ENCODE data around the gene PBXIP1.
"Not testable (repeated sequence)": the region's sequence is repeated elsewhere in the genome, so short reads cannot be mapped to it uniquely, and the experiment has no call there.

The PBXIP1 gene

DNA sequence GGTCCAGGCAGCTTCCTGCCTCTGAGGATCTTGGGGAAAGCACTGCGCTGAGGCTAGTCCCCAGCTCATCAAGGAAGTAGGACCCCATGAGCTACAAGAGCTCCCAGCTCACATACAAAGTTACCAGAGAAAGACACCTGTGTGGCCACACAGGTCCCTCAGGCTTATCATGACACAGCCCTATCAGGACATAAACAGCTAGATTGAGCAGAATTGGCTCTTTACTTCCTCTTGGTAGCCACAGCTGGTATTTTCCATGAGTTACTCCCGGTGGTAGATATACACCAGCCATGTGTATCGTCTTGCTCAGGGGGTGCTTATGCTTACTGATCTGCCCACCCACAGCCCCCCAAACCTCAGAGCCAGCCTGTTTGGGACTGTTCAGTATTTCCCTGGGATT lies 38.7 kb upstream of the PBXIP1 start:
- DNase-seq (ENCODE audit: insufficient read length, low spot score) (no peak), FAIRE-seq (no peak)

DNA sequence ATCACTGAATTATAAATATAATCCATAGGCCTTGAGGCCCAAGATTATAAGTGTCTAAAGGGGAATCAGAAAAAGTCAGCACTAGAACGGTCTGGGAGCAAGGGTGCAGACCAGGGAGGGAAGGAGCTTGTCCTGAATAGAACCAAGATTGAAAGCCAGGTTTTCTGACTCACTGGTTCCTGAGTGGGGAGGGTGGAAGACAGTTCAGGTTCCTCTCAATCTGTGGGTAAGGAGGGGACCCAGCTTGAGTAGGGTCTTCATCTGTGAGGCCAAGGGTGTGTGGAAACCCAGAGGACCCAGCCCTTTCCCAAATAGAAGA lies 38.3 kb upstream of the PBXIP1 start:
- no peak for DNase-seq (ENCODE audit: insufficient read length, low spot score)
- FAIRE-seq, result no peak

- DNase-seq (ENCODE audit: insufficient read length, low spot score) (no peak), FAIRE-seq (no peak)
These were observed 37.8 kb upstream of the PBXIP1 start, which contains the start of gene LENEP for GRCh38 chr1:154993572-154994268. LENEP (plus strand) TSS chr1:154993586; CDS start chr1:154993608, 22 bp downstream.

DNA sequence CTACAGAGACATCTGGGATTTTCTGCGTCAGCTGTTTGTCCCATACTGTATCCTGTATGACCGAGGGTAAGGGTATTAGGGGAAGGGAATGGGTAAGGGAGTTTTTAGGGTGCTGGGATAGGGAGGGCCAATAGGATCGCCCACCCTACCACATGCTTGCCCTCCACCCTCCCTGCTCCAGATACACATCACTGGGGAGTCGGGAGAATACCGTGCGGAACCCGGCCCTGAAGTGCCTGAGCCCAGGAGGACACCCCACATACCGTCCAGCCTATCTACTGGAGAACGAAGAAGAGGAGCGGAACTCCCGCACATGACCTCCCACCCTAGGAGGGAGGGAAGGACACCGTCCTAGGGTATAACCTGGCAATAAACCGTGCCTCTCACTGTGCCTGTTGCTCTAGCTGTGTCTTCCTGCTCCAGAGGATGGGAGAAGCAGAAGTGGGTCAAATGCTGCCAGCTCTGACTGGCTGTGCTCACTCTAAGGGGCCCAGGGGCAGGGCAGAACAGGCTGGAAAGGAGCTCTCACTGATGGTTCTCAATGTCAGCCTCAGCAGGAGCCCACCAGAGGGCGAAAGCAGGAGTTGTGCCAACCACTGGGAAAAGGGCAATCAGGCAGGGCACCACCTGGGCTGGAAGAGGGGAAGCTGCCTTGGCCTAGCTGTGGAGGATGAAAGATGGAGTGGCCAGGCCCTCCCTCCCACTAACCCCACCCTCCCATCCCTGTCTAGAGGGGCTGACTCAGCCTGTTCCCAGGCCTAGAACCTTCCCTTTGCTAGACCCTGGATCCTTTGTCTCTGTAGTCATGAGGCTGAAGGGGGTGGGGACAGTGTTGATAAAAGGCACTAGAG lies 37.0 kb upstream of the PBXIP1 start:
- FAIRE-seq (no peak), DNase-seq (ENCODE audit: insufficient read length, low spot score) (no peak)

GRCh38 chr1:154990276-154990675 lies 34.4 kb upstream of the PBXIP1 start:
- FAIRE-seq, result no peak
- no peak for DNase-seq (ENCODE audit: insufficient read length, low spot score)

DNA sequence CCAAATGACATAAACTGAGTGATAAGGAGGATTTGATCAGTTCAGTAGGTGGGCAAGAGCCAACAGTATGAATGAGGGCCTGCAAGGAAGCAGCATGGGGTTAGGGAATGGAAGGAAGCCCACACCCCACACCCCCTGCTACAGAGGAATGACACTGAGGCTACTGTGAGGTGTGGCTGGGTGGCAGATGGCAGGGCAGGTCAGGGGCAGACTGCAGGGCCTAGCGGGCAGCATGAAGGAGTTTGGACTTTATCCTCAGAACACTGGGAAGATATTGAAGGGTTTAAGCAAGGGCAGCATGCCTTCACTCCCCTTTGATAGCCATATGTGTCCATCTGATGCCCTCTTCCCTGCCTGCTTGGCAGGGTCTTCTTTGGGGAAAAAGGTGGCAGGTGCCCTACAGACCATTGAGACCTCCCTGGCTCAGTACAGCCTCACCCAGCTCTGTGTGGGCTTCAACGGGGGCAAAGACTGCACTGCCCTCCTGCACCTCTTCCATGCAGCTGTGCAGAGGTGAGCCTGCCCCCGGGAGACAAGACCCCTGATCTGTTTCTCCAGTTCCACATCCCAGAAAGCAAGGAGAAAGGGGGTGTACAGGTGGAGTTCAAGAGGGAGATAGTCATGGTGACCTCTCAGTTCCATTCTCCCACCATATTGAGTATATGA lies 33.4 kb upstream of the PBXIP1 start:
- FAIRE-seq (no peak), DNase-seq (ENCODE audit: insufficient read length, low spot score) (no peak)

DNA sequence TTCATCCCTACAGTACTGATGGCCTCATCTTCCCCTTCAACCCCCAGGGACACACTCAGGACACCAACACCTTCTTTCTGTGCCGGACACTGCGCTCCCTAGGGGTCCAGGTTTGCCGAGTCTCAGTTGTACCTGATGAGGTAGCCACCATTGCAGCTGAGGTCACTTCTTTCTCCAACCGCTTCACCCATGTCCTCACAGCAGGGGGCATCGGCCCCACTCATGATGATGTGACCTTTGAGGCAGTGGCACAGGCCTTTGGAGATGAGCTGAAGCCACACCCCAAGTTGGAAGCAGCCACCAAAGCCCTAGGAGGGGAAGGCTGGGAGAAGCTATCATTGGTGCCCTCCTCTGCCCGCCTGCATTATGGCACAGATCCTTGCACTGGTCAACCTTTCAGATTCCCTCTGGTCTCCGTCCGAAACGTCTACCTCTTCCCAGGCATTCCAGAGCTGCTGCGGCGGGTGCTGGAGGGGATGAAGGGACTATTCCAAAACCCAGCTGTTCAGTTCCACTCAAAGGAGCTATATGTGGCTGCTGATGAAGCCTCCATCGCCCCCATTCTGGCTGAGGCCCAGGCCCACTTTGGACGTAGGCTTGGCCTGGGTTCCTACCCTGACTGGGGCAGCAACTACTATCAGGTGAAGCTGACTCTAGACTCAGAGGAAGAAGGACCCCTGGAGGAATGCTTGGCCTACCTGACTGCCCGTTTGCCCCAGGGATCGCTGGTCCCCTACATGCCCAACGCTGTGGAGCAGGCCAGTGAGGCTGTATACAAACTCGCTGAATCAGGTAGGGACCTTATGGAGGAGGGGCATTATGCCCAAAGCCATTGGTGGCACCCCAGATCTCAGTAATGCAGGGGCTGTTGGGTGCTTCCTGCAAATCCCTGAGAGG lies 32.4 kb upstream of the PBXIP1 start:
- DNase-seq (ENCODE audit: insufficient read length, low spot score) (no peak), FAIRE-seq (no peak)

- FAIRE-seq, result no peak
- no peak for DNase-seq (ENCODE audit: insufficient read length, low spot score)
These were observed 31.4 kb upstream of the PBXIP1 start for GRCh38 chr1:154987326-154987725.

DNA sequence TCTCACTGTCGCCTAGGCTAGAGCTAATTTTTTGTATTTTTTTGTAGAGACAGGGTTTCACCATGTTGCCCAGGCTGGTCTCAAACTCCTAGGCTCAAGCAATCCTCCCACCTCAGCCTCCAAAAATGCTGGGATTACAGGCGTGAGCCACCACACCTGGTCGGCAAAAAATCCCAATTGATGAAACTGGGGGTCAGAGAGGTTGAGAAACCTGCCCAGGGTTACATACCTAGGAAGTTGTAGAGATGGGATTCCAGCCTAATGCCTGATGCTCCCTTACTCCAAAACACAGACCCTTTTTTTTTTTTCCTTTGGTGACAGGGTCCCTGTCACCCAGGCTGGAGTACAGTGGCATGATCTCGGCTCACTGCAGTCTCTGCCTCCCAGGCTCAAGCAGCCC lies 30.8 kb upstream of the PBXIP1 start:
- FAIRE-seq; DNase-seq (ENCODE audit: insufficient read length, low spot score): not testable (repeated sequence)

DNA sequence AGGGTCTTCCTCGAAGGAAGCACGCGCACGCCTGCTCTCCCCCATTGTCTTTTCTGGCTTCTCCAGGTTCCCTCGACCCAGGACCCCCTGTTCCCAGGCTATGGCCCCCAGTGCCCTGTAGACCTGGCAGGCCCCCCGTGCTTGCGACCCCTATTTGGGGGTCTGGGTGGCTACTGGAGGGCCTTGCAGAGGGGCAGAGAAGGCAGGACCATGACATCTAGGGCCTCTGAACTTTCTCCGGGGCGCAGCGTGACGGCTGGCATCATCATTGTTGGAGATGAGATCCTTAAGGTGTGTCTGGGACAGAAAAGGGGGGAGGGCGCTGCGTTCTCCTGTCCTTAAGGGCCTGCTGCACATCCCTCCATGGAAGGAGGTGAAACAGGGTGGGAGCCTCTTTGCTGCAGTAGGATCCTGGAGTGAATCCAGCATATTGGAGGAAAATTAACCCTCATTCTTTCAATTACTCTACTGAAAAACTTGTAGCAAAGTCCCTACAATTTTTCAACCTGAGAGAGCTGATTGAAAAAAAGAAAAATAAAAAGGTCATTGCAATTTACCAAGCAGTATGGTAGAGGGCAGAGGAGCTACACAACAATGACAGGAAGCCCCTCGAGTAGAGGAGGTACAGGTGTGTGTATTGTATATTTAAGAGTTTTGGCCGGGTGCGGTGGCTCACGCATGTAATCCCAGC lies 28.0 kb upstream of the PBXIP1 start:
- FAIRE-seq (no peak), DNase-seq (ENCODE audit: insufficient read length, low spot score) (no peak)

DNA sequence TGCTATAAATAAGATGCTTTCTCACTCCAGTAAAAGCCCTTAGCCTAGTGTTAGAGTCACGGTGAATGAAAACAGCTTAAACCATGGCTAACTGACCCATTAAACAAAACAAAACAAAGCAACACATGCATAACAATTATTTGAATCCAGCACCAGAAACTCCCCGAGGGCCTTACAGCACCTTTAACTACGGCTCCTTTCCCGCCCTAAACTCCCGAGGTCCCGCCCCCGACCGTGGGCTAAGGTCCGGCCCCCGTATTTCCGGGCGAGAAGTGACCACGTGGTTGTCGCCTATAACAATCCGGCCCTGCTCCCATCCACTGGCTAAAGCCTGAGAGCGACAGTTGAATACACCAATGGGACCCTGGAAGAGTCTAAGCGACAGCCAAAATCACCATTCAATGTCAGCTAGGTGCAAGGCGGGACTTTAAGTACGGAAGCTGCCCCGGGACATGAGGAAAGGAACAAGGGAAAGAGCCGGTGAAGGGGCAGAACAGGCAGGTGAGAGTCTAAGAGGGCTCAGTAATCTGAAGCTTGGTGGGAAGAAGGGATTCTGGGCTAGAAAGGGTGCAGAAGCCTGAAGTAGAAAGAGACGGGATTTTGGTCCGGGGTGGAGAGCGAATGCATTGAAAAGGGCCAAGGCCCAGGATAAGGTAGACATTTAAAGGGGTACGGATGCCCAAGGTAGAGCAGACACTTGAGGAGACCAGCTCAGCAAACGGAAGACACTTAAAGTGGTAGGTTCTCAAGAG lies 27.2 kb upstream of the PBXIP1 start, which contains the start of gene FLAD1:
Gene FLAD1 (plus strand): TSS at position 448 of the 752 bp plus-strand sequence. CDS start 351 bp downstream, outside the sequence.
- FAIRE-seq, result peak; percentile 98

GRCh38 chr1:154982341-154982740 lies 26.4 kb upstream of the PBXIP1 start:
- FAIRE-seq, result no peak
- DNase-seq (ENCODE audit: insufficient read length, low spot score), result no peak

More for the DNA sequence above, 27.2 kb upstream of the PBXIP1 start, which contains the start of gene FLAD1:
- peak; percentile 96 for DNase-seq (ENCODE audit: insufficient read length, low spot score)

DNA sequence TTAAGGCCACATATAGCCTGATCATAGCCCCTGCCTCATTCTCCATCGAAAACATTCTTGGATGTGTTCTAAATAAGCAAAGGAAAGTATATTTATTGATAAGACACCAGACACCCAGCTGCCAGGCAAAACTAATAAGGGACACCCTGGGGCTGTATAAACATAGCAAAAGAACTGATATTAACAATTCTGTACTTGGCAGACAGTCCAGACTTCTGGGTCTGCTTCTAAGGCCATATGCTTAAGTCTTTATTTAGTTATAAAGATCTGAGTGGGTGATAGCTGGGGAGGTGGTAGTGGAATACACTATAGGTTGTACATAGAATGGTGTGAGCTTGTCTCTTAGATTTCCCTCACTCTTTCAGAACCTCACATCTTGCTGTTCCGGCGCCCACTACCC lies 22.5 kb upstream of the PBXIP1 start:
- FAIRE-seq, result no peak
- DNase-seq (ENCODE audit: insufficient read length, low spot score), result no peak

DNA sequence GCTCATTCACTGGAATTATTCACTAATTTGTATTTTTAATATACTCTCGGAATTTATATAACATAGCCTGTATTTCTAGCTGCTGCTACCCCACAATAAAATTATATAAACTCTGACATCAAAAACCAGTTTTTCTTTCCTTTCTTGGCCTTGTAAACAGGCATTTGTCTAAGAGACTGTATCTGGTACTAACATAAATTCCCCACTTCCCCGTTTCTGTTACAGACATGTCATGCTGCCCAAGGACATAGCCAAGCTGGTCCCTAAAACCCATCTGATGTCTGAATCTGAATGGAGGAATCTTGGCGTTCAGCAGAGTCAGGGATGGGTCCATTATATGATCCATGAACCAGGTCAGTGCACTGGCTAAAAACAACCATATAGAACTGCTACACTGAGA lies 21.9 kb upstream of the PBXIP1 start:
- not testable (repeated sequence) for FAIRE-seq

DNA sequence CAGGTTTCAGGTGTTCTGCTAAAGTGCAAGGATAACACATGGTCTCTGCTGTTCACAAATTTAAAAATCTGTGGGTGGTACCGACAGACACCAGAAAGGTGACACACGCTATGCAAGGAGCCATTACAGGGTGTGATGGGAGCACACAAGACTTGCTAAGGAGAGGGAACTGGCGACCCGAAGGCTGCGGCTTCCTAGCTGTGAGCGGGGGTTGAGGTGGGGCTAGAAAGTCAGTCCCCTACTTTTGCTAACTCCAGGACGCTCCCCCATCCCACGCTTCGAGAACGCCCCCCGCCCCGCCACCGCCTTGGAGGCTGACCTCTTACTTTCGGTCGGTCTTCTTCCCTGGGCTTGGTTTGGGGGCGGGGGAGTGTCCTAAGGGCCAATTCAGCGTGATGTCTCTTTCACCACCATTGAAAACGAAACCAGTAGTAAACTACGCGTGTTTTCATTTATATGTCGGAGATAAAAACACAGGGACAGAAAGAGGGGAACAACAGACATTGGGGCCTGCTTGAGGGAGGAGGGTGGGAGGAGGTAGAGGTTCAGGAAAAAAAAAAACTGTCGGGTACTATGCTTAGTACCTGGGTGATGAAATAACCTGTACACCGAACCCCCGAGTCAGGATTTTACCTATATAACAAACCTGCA lies 19.6 kb upstream of the PBXIP1 start:
- no peak for DNase-seq (ENCODE audit: insufficient read length, low spot score)
- peak; percentile 63 for FAIRE-seq

More for the DNA sequence above, 21.9 kb upstream of the PBXIP1 start:
- DNase-seq (ENCODE audit: insufficient read length, low spot score), result not testable (repeated sequence)

DNA sequence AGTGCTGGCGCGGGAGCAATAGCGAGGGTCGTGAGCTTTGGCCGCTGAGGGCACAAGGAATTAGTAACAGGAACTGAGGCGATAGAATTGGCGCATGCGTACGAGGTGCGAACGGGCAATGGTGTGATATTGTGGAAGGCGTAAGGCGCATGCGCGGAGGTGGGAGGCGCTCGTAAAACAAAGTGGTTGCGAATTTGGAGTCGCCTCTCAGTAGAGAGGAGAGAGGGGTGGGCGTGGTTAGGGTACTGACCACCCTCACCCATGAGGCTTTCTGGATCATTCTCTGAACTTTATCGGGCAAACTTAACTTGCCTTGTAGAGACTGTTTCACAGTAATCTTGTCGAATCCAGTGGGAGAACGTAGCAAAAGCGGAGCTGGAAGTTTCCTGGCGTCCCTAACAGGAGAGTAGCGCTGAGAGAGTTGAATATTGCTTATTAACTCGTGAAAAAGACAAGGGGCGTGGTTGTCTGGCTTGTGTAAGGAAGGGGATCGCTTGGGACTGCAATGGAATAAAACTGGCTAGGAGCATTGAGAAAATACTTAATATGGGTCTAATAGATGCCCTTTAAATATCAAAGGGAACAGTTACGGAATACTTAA lies 19.0 kb upstream of the PBXIP1 start:
- FAIRE-seq (no peak), DNase-seq (ENCODE audit: insufficient read length, low spot score) (peak; percentile 65)

DNA sequence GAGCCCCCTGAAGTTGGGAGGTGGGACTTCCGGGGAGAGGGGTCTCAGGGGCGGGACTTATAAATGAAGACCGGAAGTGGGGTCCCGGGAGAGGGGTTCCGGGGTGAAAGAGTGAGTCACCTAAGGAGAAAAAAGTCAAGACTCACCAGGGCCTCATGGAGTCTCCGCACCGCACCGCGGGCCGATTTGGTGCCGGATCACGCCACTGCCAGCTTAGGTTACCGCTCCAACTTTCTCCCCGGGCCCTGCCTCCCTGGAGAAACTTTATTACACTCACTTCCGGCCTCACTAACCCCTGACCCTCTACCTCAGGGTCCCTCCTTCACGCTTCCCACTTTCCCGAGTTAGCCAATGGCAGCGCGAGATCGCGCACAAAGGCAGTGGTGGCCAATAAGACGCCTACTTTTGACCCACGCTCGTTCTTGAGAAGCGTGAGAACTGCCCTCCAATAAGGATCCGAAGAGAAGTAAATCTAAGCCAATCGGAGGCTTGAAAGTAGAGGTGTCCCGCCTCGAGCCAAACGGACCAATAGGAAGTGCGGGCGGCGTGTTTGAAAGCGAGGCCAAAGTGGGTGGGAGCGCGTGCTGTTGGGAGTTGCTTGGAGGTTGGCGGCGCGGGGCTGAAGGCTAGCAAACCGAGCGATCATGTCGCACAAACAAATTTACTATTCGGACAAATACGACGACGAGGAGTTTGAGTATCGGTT lies 18.4 kb upstream of the PBXIP1 start, which contains the start of gene CKS1B:
Gene CKS1B (plus strand): TSS at position 580 of the 706 bp plus-strand sequence. CDS start 65 bp downstream, at position 645.
- peak; percentile 88 for DNase-seq (ENCODE audit: insufficient read length, low spot score)
- FAIRE-seq, result peak; percentile 99

All from GM19239 (cell line).